Stimulated activated naive CD8-positive, alpha-beta T cell treated with anti-CD3 and anti-CD28 coated beads, Interleukin-15, amount 100 ng/mL, for 72 hours (primary cell): ENCODE measurements around the gene TRMT2A.

Source experiments
- ATAC-seq: fragments of 150-1000 bp; cut with Tn5 transposase; 2 replicates; pipeline ENCODE4 v1.10.0; 2021; ENCODE audit warnings: mild to moderate bottlenecking, moderate library complexity
- DNase-seq, 2 donors: peaks; one replicate each; pipeline ENCODE4 v3.0.0; 2021 to 2022
- H3K27ac Mint-ChIP-seq, 2 donors: one replicate each; pipeline ENCODE4 v1.8.0; 2022; ENCODE audit warnings: mild to moderate bottlenecking in 2 of 2, mixed read lengths in 2 of 2, moderate library complexity in 2 of 2
- H3K27me3 Mint-ChIP-seq: one replicate; pipeline ENCODE4 v1.8.0; 2022; ENCODE audit warnings: mixed read lengths
- H3K4me1 Mint-ChIP-seq: one replicate; pipeline ENCODE4 v1.8.0; 2022; ENCODE audit warnings: mild to moderate bottlenecking, mixed read lengths
- H3K4me3 Mint-ChIP-seq, 2 donors: one replicate each; pipeline ENCODE4 v1.8.0; 2022; ENCODE audit warnings: mild to moderate bottlenecking in 2 of 2, mixed read lengths in 2 of 2, moderate library complexity in 1 of 2
- H3K9me3 Mint-ChIP-seq, 2 donors: one replicate each; pipeline ENCODE4 v1.8.0; 2022; ENCODE audit warnings: mixed read lengths in 2 of 2

TRMT2A gene

GRCh38 chr22:20092477-20092854 lies 24.6 kb downstream of the TRMT2A start:
- Mint-ChIP-seq H3K4me3 (peak overlapping the region; percentile 21 to 44), H3K27ac (peak overlapping the region in 1 of 2 donors; percentile 80), H3K27me3 (no peaks in the 10 kb centered on the region), H3K4me1 (peaks cover 88% of the 10 kb centered on the region), H3K9me3 (peaks cover 6 to 12% of the 10 kb centered on the region in 2 donors)
- no peak for ATAC-seq
- DNase-seq, result no peak

GRCh38 chr22:20091690-20092476 lies 25.1 kb downstream of the TRMT2A start:
- H3K4me3 Mint-ChIP-seq, result peak overlapping the region in 1 of 2 donors; percentile 44
- H3K9me3 Mint-ChIP-seq, result peaks cover under 1 to 8% of the 10 kb centered on the region in 2 donors
- peaks cover 89% of the 10 kb centered on the region for H3K4me1 Mint-ChIP-seq
- H3K27me3 Mint-ChIP-seq, result no peaks in the 10 kb centered on the region
- peak overlapping the region in 1 of 2 donors; percentile 80 for H3K27ac Mint-ChIP-seq
- DNase-seq (no peak), ATAC-seq (no peak)

DNA sequence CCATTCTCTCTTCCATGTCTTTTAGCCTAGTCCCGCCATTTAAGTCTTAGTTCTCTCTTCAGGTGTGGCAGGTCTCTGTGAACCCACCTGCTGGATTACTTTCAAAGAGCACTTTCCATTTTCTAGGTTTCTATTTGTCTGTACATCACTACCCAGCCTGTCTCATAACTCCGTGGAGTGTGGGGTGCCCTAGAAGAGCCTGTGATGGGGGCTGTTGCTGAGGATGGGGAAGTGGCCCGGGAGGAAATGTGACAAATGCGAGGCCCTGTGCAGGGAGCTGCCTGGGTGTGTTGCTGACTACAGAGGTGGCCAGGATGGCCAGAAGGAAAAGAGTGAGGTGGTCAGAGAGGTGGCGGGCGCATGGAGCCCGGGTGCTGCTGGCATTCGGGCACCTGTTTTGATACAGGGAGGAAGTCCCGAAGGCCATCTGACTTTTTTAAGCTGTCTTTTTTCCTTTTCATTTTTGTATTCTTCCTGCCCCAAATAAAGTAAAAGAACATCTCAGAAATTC lies 26.2 kb downstream of the TRMT2A start:
- Mint-ChIP-seq H3K27me3 (no peaks in the 10 kb centered on the region), H3K4me3 (peak overlapping the region; percentile 0 to 37), H3K27ac (peak overlapping the region in 1 of 2 donors; percentile 35), H3K4me1 (peaks cover 93% of the 10 kb centered on the region), H3K9me3 (no peaks in the 10 kb centered on the region)
- ATAC-seq (peak; percentile 49), DNase-seq (no peak)

- no peaks in the 10 kb centered on the region for H3K27me3 Mint-ChIP-seq
- ATAC-seq (no peak), DNase-seq (no peak)
- no peaks in the 10 kb centered on the region for H3K9me3 Mint-ChIP-seq
- no peak overlapping the region for H3K4me3 Mint-ChIP-seq
- peaks cover 92% of the 10 kb centered on the region for H3K4me1 Mint-ChIP-seq
- no peak overlapping the region for H3K27ac Mint-ChIP-seq
These were observed 26.9 kb downstream of the TRMT2A start for GRCh38 chr22:20089977-20090729.

DNA sequence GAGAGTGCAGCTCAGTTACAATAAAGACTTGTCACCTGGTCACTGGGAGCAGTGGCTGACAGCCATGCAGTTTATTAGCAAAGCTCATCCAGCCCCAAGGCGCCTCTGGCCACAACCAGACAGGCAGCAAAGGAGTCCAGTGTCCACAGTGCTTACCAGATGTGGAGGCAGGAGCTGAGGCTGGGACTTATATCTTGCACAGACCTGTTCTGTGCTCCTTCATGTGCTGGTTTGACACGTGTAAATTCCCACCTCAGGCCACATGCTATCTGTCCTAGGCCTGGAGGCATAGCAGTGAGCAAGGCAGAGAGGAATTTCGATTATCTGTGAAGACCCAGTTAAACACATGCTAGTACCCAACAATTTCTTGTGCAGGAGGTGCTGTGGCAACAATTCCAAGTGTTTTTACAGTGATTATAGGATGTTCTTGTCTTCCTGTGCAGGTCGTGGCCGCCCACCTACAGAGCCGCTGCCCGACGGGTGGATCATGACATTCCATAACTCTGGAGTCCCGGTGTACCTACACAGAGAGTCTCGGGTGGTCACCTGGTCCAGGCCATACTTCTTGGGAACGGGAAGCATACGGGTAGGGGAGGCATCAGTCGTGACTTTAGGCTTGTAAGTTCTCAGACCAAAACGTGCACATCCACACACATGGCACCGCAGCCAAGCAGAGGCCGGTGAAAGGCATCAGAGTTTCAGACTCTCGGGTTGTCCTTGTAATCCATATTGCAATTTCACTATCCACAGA lies 27.6 kb downstream of the TRMT2A start:
- H3K27me3 Mint-ChIP-seq, result no peaks in the 10 kb centered on the region
- no peaks in the 10 kb centered on the region for H3K9me3 Mint-ChIP-seq
- H3K27ac Mint-ChIP-seq, result peak overlapping the region in 1 of 2 donors; percentile 30
- no peak for ATAC-seq
- no peak overlapping the region for H3K4me3 Mint-ChIP-seq
- H3K4me1 Mint-ChIP-seq, result peaks cover 92% of the 10 kb centered on the region
- no peak for DNase-seq

DNA sequence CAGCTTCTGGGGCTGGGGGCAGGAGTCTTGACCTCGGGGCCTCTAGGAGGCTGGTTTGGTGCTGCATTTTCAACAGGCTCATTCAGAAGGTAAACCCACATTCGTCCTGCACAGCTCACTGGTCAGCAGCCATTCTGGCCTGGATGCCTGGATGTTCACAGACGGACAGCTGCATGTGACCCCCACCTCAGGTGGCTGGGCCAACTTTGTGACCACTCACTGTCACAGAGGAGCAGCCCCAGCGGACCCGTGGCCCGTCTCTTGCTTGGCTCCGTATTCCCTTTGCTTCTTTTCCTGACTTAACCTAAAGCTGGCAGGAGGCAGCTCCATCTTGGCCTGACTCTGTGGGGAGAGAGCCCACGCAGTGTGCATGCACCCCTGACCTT lies 28.8 kb downstream of the TRMT2A start:
- Mint-ChIP-seq H3K27ac (no peak overlapping the region), H3K27me3 (no peaks in the 10 kb centered on the region), H3K4me1 (peaks cover 92% of the 10 kb centered on the region)

DNA sequence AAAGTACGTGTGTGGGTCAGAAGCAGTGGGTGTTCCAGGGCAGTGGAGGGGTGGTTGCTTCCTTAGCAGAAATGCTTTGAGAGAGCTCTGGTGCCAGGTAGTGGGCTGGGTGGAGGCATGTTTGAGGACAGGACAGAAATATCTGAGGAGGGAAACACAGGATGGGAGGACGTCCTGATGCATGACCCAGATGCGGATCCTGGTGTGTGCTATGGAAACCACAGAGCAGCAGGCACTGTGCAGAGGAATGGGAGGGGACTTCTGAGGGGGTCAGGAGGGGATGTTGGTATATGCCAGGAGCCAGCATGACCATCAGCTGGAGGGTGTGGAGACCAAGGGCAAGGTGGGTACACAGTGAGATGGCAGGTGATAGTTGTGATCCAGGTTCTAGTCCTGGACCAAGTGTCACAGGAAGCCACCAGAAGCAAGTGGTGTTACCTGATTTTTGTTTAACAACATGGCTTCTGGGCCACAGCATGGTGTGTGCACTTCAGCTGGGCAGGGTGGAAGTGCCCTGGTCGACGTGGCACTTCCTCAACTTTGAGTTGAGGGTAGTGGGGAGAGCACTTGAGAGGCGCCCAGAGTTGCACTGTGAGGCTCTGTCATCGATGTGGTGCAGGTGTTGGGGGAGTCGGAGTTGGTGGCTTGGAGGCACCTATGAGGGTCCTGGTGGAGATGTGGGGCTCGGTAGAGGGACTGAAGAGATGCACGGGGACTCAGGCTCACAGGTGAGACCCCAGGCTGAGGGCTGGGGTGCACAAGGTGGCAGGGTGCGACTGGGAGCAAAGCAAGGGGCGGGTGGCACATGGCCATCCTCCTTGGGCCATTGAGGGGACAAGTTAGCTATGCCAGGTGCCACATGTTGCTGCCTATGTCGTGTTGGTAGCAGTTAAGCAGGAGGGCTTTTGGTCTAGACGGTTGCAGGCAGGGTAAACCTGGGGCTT lies 29.4 kb downstream of the TRMT2A start:
- Mint-ChIP-seq H3K4me3 (no peak overlapping the region), H3K27me3 (no peaks in the 10 kb centered on the region), H3K4me1 (peaks cover 94% of the 10 kb centered on the region), H3K9me3 (no peaks in the 10 kb centered on the region), H3K27ac (peak overlapping the region in 1 of 2 donors; percentile 21)
- ATAC-seq, result no peak
- DNase-seq, result no peak

More for the DNA sequence above, 28.8 kb downstream of the TRMT2A start:
- ATAC-seq, result no peak
- Mint-ChIP-seq H3K9me3 (no peaks in the 10 kb centered on the region), H3K4me3 (no peak overlapping the region)
- no peak for DNase-seq

GRCh38 chr22:20086763-20087162 lies 30.3 kb downstream of the TRMT2A start:
- Mint-ChIP-seq H3K4me3 (no peak overlapping the region), H3K27me3 (no peaks in the 10 kb centered on the region), H3K4me1 (peaks cover 94% of the 10 kb centered on the region), H3K9me3 (no peaks in the 10 kb centered on the region), H3K27ac (no peak overlapping the region)
- no peak for ATAC-seq
- no peak for DNase-seq

DNA sequence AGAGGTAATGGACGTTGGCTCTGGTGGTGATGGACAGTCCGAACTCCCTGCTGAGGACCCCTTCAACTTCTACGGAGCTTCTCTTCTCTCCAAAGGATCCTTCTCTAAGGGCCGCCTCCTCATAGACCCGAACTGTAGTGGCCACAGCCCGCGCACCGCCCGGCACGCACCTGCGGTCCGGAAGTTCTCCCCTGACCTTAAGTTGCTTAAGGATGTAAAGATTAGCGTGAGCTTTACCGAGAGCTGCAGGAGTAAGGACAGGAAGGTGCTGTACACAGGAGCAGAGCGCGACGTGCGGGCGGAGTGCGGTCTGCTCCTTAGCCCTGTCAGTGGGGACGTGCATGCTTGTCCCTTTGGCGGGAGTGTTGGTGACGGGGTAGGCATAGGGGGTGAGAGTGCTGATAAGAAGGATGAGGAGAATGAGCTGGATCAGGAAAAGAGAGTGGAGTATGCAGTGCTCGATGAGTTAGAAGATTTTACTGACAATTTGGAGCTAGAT lies 30.9 kb downstream of the TRMT2A start:
- ATAC-seq, result no peak
- H3K27ac Mint-ChIP-seq, result no peak overlapping the region
- H3K4me1 Mint-ChIP-seq, result peaks cover 94% of the 10 kb centered on the region
- H3K27me3 Mint-ChIP-seq, result no peaks in the 10 kb centered on the region
- H3K9me3 Mint-ChIP-seq, result no peaks in the 10 kb centered on the region
- H3K4me3 Mint-ChIP-seq, result no peak overlapping the region
- DNase-seq, result no peak

DNA sequence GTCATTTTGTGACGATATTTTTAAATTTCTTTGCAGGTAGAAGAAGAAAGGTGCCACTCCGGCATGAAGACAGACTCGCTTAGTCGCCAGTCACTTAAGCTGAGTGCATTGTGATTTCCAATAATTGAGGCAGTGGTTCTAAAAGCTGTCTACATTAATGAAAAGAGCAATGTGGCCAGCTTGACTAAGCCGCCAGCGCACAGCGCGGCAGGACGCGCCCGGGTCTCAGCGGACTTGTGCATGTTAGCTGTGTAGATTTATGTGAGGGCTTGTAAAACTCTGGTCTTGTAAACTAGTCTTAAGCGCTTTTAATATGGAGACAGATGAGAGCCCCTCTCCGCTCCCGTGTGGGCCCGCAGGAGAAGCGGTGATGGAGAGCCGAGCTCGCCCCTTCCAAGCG lies 31.4 kb downstream of the TRMT2A start:
- no peak overlapping the region for H3K27ac Mint-ChIP-seq
- H3K4me3 Mint-ChIP-seq, result no peak overlapping the region
- H3K4me1 Mint-ChIP-seq, result peaks cover 94% of the 10 kb centered on the region
- DNase-seq (no peak), ATAC-seq (no peak)
- H3K27me3 Mint-ChIP-seq, result no peaks in the 10 kb centered on the region
- H3K9me3 Mint-ChIP-seq, result no peaks in the 10 kb centered on the region

- Mint-ChIP-seq H3K4me3 (peak overlapping the region; percentile 2 to 11), H3K9me3 (no peaks in the 10 kb centered on the region), H3K4me1 (peaks cover 86% of the 10 kb centered on the region), H3K27ac (peak overlapping the region; percentile 44 to 59), H3K27me3 (no peaks in the 10 kb centered on the region)
- ATAC-seq (no peak), DNase-seq (no peak)
These were observed 32.2 kb downstream of the TRMT2A start for GRCh38 chr22:20084547-20085413.

DNA sequence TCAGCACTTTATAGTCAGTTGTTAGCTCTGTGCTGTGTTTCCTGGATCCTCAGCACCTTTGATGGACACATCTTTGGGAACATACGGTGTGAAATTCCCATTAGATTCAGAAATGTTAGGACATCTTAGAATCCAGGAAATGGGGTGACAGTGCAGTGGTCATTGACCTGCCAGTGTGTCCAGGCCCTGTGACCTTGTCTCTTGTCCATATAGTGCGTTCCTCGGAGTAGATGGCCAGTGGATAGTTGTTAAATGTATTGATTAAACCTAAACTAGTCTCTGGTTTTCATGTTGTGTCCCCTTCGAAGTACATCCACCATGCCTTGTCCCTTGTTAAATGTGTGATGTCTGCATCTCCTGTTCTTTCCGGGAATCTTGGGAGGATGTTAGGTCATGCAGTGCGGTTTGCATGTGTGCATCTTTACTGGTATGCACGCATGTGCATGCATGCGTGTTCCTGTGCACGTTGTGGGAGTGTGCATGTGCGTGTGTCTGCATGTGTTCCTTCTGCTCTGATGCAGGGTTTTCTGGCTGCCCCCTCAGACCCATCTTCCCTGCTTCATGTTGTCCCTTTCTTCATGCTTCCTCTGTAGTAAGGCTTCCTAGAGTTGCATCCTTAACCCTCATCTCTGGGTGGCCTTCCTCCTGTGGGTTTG lies 33.0 kb downstream of the TRMT2A start:
- Mint-ChIP-seq H3K27ac (peak overlapping the region in 1 of 2 donors; percentile 59), H3K4me1 (peaks cover 81% of the 10 kb centered on the region), H3K9me3 (no peaks in the 10 kb centered on the region), H3K27me3 (no peaks in the 10 kb centered on the region), H3K4me3 (peak overlapping the region; percentile 11 to 16)
- DNase-seq (no peak), ATAC-seq (no peak)

DNA sequence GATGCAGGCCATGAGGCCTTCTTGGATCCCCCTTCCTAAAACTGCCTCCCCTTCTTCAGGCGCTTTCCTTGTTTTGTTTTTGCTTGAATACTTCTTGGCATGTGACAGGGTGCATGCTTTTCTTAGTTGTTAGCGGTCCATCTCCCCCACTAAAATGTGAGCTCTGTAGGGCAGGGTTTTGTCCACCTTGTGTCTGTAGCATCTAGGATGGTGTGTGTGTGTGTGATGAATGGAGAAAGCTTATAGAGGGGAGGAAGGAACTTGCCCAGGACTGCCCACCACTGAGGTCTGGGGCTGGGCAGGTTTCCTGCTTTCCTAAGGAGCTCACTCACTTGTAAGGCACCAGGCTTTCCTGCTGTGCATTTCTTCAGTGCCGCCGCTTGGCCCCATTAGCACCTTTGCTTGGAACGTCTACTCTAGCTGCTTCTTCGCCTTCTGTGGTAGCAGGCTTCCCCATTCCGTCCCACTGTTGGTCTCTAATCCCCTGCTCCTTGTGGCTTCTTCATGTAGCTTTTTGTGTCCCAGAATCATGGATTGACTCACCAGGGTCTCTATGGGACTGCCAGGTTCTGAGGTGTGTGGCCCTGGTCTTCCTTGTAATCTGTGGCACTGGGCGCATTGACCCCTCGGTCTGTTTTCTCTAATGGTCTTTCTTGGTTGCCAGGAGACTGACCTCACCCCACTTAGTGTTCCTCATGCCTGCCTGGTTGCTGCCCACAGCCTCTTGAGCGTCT lies 33.7 kb downstream of the TRMT2A start:
- Mint-ChIP-seq H3K27ac (peak overlapping the region in 1 of 2 donors; percentile 37), H3K4me3 (peak overlapping the region; percentile 16 to 94), H3K27me3 (no peaks in the 10 kb centered on the region), H3K4me1 (peaks cover 75% of the 10 kb centered on the region), H3K9me3 (no peaks in the 10 kb centered on the region)
- DNase-seq, result no peak
- ATAC-seq, result no peak
